HCT116 (cell line): ENCODE measurements around the gene TAF1B. TPM values are rescaled to one million over a fixed set of nuclear protein-coding genes. Genes with fewer than 3 reads are reported as not detected.

Source experiments
- ATAC-seq: fragments of 200-7000 bp; cut with Tn5 transposase; 2 replicates; pipeline ENCODE4 v1.9.1; 2020; ENCODE audit warnings: mild to moderate bottlenecking, moderate library complexity
- BruUV-seq: library from RNA; stranded (reverse); fragments of 400-500 nt; replicated peaks from 2 replicates; lab custom pipeline; 2021; lab: Mats Ljungman, UMichigan
- CTCF ChIA-PET: fragments of 300-600 bp; sonication (Branson Sonifier 250); formaldehyde crosslinking; loops from one replicate; lab custom pipeline; 2021; ENCODE audit warnings: antibody characterized with exemption; lab: Charles Lee
- POLR2A ChIA-PET: fragments of 300-600, 350-600 bp; sonication (Branson Sonifier 250); formaldehyde crosslinking; loops from one replicate; lab custom pipeline; 2021; ENCODE audit warnings: antibody characterized with exemption; lab: Charles Lee
- RAD21 ChIA-PET, 2 experiments: fragments of 300-600 bp; sonication (Branson Sonifier 250); formaldehyde crosslinking; loops; one replicate each; lab custom pipeline; 2023; ENCODE audit warnings: low total read pairs in 2 of 2; ENCODE audit not compliant: uncharacterized antibody in 2 of 2, unreplicated experiment in 2 of 2, low non-redundant PET in 1 of 2; lab: Charles Lee
- DNase-seq: peaks from one replicate; pipeline ENCODE4 v3.0.0-alpha.2; 2010; ENCODE audit warnings: low read depth, low spot score
- H2AFZ ChIP-seq: fragments of 200-600 bp; shearing (Covaris generic), sonication (generic); 2 replicates; pipeline ENCODE4 v1.6.1; 2017; ENCODE audit warnings: low read depth, mixed run types, mixed read lengths, antibody characterized with exemption, low read length; ENCODE audit not compliant: poor library complexity, severe bottlenecking
- H3K27ac ChIP-seq: 2 replicates; pipeline ENCODE4 v1.5.1; 2012; ENCODE audit warnings: low read depth, low read length
- H3K27me3 ChIP-seq: fragments of 200-600 bp; sonication (generic); 2 replicates; pipeline ENCODE4 v1.6.1; 2016; ENCODE audit warnings: mixed run types, low read length, mixed read lengths; ENCODE audit not compliant: insufficient read depth
- H3K36me3 ChIP-seq, 2 experiments: fragments of 200-500 bp in 1 of 2; fragments of 200-600 bp in 1 of 2; sonication (Bioruptor generic) in 1 of 2; sonication (generic) in 1 of 2; 2 replicates each; pipeline versions ENCODE4 v1.5.1 to v1.6.1; 2014 to 2016; ENCODE audit warnings: low read length in 2 of 2, inconsistent platforms in 1 of 2, mixed read lengths in 1 of 2, mixed run types in 1 of 2; ENCODE audit not compliant: insufficient read depth in 2 of 2, control insufficient read depth in 1 of 2
- H3K4me1 ChIP-seq, 2 experiments: fragments of 200-600 bp in 1 of 2; sonication (generic) in 1 of 2; 2 replicates each; pipeline versions ENCODE4 v1.5.1 to v1.6.1; 2012 to 2017; ENCODE audit warnings: low read length in 2 of 2, inconsistent platforms in 1 of 2, mild to moderate bottlenecking in 1 of 2, mixed read lengths in 1 of 2, mixed run types in 1 of 2, moderate library complexity in 1 of 2; ENCODE audit not compliant: insufficient read depth in 2 of 2, control insufficient read depth in 1 of 2
- H3K4me2 ChIP-seq: fragments of 200-600 bp; sonication (generic); 2 replicates; pipeline ENCODE4 v1.6.1; 2017; ENCODE audit warnings: mixed run types, low read length, mixed read lengths
- H3K4me3 ChIP-seq, 2 experiments: fragments of 200-600 bp in 1 of 2; sonication (generic) in 1 of 2; replicated peaks in 1 of 2; 2 replicates each; pipeline ENCODE4 v1.5.1; 2011 to 2016; ENCODE audit warnings: low read length in 2 of 2, control low read depth in 1 of 2, low read depth in 1 of 2, mild to moderate bottlenecking in 1 of 2, mixed read lengths in 1 of 2, mixed run types in 1 of 2
- H3K79me2 ChIP-seq: fragments of 200-600 bp; sonication (generic); 2 replicates; pipeline ENCODE4 v1.6.1; 2017; ENCODE audit warnings: mild to moderate bottlenecking, mixed run types, low read length, moderate library complexity, mixed read lengths; ENCODE audit not compliant: insufficient read depth
- H3K9ac ChIP-seq: fragments of 200-600 bp; sonication (generic); 2 replicates; pipeline ENCODE4 v1.6.1; 2016; ENCODE audit warnings: low read length, mixed read lengths
- H3K9me2 ChIP-seq: fragments of 200-600 bp; sonication (generic), shearing (Covaris generic); 2 replicates; pipeline ENCODE4 v1.6.1; 2017; ENCODE audit warnings: mixed run types, mild to moderate bottlenecking, moderate library complexity; ENCODE audit not compliant: insufficient read depth
- H3K9me3 ChIP-seq, 2 experiments: fragments of 200-500 bp in 1 of 2; fragments of 200-600 bp in 1 of 2; sonication (Bioruptor generic) in 1 of 2; sonication (generic) in 1 of 2; 2 replicates each; pipeline ENCODE4 v1.6.1; 2014 to 2017; ENCODE audit warnings: low read length in 2 of 2, mixed read lengths in 2 of 2, inconsistent platforms in 1 of 2, low read depth in 1 of 2, mild to moderate bottlenecking in 1 of 2, mixed run types in 1 of 2, moderate library complexity in 1 of 2; ENCODE audit not compliant: control insufficient read depth in 1 of 2, insufficient read depth in 1 of 2
- H4K20me1 ChIP-seq: fragments of 200-600 bp; sonication (generic), shearing (Covaris generic); 2 replicates; pipeline ENCODE4 v1.6.1; 2017; ENCODE audit warnings: mixed run types, mild to moderate bottlenecking, moderate library complexity; ENCODE audit not compliant: insufficient read depth
- CBX3 ChIP-seq: IDR thresholded peaks from 2 replicates; pipeline ENCODE4 v1.6.1; 2012; ENCODE audit warnings: low read depth
- CEBPB ChIP-seq: IDR thresholded peaks from 2 replicates; pipeline ENCODE4 v1.6.1; 2012; ENCODE audit warnings: low read depth
- EGR1 ChIP-seq: IDR thresholded peaks from 2 replicates; pipeline ENCODE4 v1.6.1; 2012; ENCODE audit warnings: low read depth
- ELF1 ChIP-seq: IDR thresholded peaks from 2 replicates; pipeline ENCODE4 v1.6.1; 2012; ENCODE audit warnings: low read depth, borderline replicate concordance
- EZH2 ChIP-seq: fragments of 200-600 bp; sonication (generic); IDR thresholded peaks from 2 replicates; pipeline ENCODE4 v1.6.1; 2017; ENCODE audit warnings: antibody characterized with exemption, mixed run types
- FOSL1 ChIP-seq: IDR thresholded peaks from 2 replicates; pipeline ENCODE4 v1.6.1; 2012; ENCODE audit warnings: low read depth
- JUND ChIP-seq: IDR thresholded peaks from 2 replicates; pipeline ENCODE4 v1.6.1; 2012
- POLR2A ChIP-seq: IDR thresholded peaks from 2 replicates; pipeline ENCODE4 v1.7.0; 2011; ENCODE audit warnings: borderline replicate concordance; ENCODE audit not compliant: insufficient read depth, insufficient read length; ENCODE audit errors: extremely low read depth
- POLR2AphosphoS5 ChIP-seq: IDR thresholded peaks from 2 replicates; pipeline ENCODE4 v1.6.1; 2011; ENCODE audit warnings: mild to moderate bottlenecking, low read depth, low read length, moderate library complexity
- RAD21 ChIP-seq: IDR thresholded peaks from 2 replicates; pipeline ENCODE4 v1.6.1; 2012; ENCODE audit warnings: low read depth, mild to moderate bottlenecking
- SIN3A ChIP-seq: IDR thresholded peaks from 2 replicates; pipeline ENCODE4 v1.6.1; 2012; ENCODE audit warnings: low read depth
- SP1 ChIP-seq: IDR thresholded peaks from 2 replicates; pipeline ENCODE4 v1.6.1; 2012; ENCODE audit warnings: low read depth
- ZFX ChIP-seq: fragments of 450-650 bp; IDR thresholded peaks from 2 replicates; pipeline ENCODE4 v1.6.1; 2017
- intact Hi-C: fragments of 100-400 bp; cut with micrococcal nuclease; formaldehyde crosslinking; loops from 2 replicates; pipeline ENCODE4 v1.10.0; 2022
- total RNA-seq: library from RNA; stranded (reverse); gene quantifications from one replicate; pipeline ENCODE4 v1.2.1, GENCODE V29; 2021; ENCODE audit not compliant: unreplicated experiment
- TF ChIP-seq, protein P1 (sequence below): IDR thresholded peaks from 2 replicates; pipeline ENCODE4 v1.6.1; 2012
- TF ChIP-seq, protein P2 (sequence below): IDR thresholded peaks from 2 replicates; pipeline ENCODE4 v1.6.1; 2012

TAF1B gene
- total RNA-seq, 1 experiment from 2014 or later: 27.9 TPM

DNA sequence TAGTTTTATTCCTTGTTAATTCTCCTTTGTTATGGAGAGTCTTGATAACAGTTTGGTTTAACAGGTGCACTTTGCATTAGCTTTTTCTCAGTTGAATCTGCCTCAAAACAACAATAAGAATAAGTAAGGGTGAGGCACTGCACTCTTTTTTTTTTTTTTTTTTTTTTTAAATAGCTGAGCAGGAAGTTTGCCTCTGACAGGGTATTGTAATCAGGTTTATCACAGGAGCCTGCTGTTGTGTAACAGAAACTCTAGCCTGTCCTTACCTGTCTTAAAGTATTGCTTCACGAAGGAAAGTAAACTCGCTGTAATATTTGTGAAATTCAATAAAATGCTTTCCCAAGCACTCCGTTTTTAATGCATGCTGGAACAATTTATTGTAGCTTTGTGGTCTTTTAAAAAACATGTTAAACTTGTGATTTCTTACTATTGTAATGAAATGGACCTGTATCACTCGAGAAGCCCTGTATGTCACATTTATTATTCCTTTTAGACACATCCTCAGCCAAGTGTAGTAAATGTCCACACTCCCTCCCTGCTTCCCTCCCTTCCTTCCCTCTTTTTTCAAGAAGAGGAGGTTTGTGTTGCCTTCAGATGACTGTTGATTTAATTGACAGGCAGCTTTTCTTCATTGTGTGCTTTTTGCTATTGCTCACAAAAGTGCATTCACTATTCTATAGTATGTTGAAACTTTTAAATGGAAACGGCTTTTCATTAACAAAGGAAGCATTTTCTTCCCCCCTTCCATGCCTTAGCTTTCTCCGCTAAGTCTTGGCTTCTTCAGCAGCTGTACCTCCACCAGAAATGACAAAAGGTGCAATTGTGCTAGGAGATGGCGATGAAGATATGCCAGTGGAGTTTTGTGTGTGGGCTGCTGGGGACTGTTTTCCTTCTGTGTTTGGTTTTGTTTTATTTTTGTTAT lies 52.7 kb downstream of the TAF1B start:
- H3K27me3 ChIP-seq: no peaks in the 10 kb centered on the region
- H3K36me3 ChIP-seq: no peaks in the 10 kb centered on the region
- intact Hi-C loops: no loop called here
- no peaks in the 10 kb centered on the region for H3K9me3 ChIP-seq
- RAD21 ChIA-PET: no interaction called here
- ATAC-seq: no peak
- H4K20me1 ChIP-seq: peaks cover 5% of the 10 kb centered on the region; the same call in 1 of the 2 replicates
- H3K9ac ChIP-seq: no peak overlapping the region
- H3K79me2 ChIP-seq: 0 out of 2 replicates have a peak, but pooled peaks cover 6% of the 10 kb centered on the region
- H3K4me2 ChIP-seq: no peak overlapping the region
- TF ChIP-seq POLR2A: no peak
- TF ChIP-seq, all 23 proteins: peak for 0
- DNase-seq: no peak
- BruUV-seq: no TSS peak
- CTCF ChIA-PET: interaction anchor here (1.1 kb wide), 1 partner anchor 118 kb away, joined by 3 read pairs; no protein-coding TSS in a partner anchor
- Histone ChIP-seq H3K27ac (no peak overlapping the region), H2AFZ (no peak overlapping the region), H3K4me3 (no peak overlapping the region), H3K4me1 (peaks cover 18 to 25% of the 10 kb centered on the region in 2 experiments), H3K9me2 (no peaks in the 10 kb centered on the region)
- POLR2A ChIA-PET: interaction anchor here (0.9 kb wide), 1 partner anchor 53 kb away, joined by 3 read pairs; the partner anchor contains the start of gene TAF1B

DNA sequence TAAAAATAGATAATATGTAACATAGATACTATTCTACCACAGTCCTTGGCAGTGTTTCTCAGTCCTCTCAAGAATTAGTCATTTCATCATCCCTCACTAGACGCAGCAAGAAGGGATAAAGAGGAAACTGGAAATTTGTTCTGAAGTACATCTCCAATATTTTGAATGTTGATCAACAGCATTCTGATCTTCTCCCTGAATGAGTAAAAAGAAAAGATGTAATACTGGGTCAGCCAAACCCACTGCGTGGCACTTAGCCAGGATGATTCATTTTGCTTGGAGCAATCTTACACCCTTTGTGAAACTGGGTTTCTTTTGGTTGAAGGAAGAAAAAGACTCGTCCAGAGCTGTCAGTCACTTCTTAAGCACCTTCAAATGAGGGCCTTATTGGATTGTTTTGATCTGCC lies 54.1 kb downstream of the TAF1B start:
- no peaks in the 10 kb centered on the region for H3K27me3 ChIP-seq
- POLR2A ChIA-PET: no interaction called here
- CTCF ChIA-PET: no interaction called here
- no peak overlapping the region for H3K4me3 ChIP-seq
- ATAC-seq (peak; percentile 88), DNase-seq (peak; percentile 65)
- TF ChIP-seq EGR1 (no peak), JUND (peak; percentile 87), EZH2 (no peak), SIN3A (peak; percentile 39; the same call in 1 of the 2 replicates), RAD21 (peak; percentile 24), CBX3 (peak; percentile 68; the same call in 1 of the 2 replicates), POLR2AphosphoS5 (peak; percentile 44; the same call in 1 of the 2 replicates), CEBPB (peak; percentile 68), ELF1 (no peak), FOSL1 (peak; percentile 83), SP1 (peak; percentile 65), ZFX (no peak)
- TF ChIP-seq, protein P1, sequence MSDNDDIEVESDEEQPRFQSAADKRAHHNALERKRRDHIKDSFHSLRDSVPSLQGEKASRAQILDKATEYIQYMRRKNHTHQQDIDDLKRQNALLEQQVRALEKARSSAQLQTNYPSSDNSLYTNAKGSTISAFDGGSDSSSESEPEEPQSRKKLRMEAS: peak; percentile 48
- TF ChIP-seq, protein P2, sequence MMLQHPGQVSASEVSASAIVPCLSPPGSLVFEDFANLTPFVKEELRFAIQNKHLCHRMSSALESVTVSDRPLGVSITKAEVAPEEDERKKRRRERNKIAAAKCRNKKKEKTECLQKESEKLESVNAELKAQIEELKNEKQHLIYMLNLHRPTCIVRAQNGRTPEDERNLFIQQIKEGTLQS: no peak
- H2AFZ ChIP-seq: no peak overlapping the region
- no TSS peak for BruUV-seq
- RAD21 ChIA-PET: no interaction called here
- no peaks in the 10 kb centered on the region for H3K9me2 ChIP-seq
- peak overlapping the region; percentile 57 for H3K4me2 ChIP-seq
- peaks cover 5% of the 10 kb centered on the region; the same call in 1 of the 2 replicates for H4K20me1 ChIP-seq
- no peaks in the 10 kb centered on the region for H3K9me3 ChIP-seq
- no peak overlapping the region for H3K9ac ChIP-seq
- H3K27ac ChIP-seq: no peak overlapping the region; the same call in 1 of the 2 replicates
- intact Hi-C loops: no loop called here
- peaks cover 18 to 25% of the 10 kb centered on the region in 2 experiments for H3K4me1 ChIP-seq
- H3K36me3 ChIP-seq: no peaks in the 10 kb centered on the region
- H3K79me2 ChIP-seq: 0 out of 2 replicates have a peak, but pooled peaks cover 6% of the 10 kb centered on the region
